Mesenchymal stem cell (in vitro differentiated cells and primary cell): ENCODE results near the gene FBXW8.

Source experiments
- DNase-seq: peaks from one replicate; pipeline ENCODE4 v3.0.0-alpha.2; 2013
- H2AFZ ChIP-seq: one replicate; pipeline ENCODE4 v1.6.1; 2013; ENCODE audit warnings: low read depth, mild to moderate bottlenecking, control low read depth, inconsistent platforms, low read length, moderate library complexity
- H2AK5ac ChIP-seq: 2 replicates; pipeline ENCODE4 v1.6.1; 2013; ENCODE audit warnings: low read length, moderate library complexity, mild to moderate bottlenecking, inconsistent platforms; ENCODE audit not compliant: severe bottlenecking
- H2BK120ac ChIP-seq: one replicate; pipeline ENCODE4 v1.6.1; 2013; ENCODE audit warnings: low read depth, mild to moderate bottlenecking, inconsistent platforms, low read length, moderate library complexity
- H2BK12ac ChIP-seq, 2 experiments: one replicate each; pipeline ENCODE4 v1.6.1; 2013; ENCODE audit warnings: inconsistent platforms in 2 of 2, low read length in 2 of 2, mild to moderate bottlenecking in 2 of 2, moderate library complexity in 2 of 2, control low read depth in 1 of 2
- H2BK15ac ChIP-seq: one replicate; pipeline ENCODE4 v1.6.1; 2013; ENCODE audit warnings: mild to moderate bottlenecking, low read depth, inconsistent platforms; ENCODE audit not compliant: poor library complexity, severe bottlenecking
- H2BK5ac ChIP-seq: 2 replicates; pipeline ENCODE4 v1.6.1; 2013; ENCODE audit warnings: low read depth, mild to moderate bottlenecking, low read length, control low read depth, inconsistent platforms; ENCODE audit not compliant: poor library complexity, severe bottlenecking
- H3K14ac ChIP-seq, 2 experiments: one replicate each; pipeline ENCODE4 v1.6.1; 2013; ENCODE audit warnings: inconsistent platforms in 2 of 2, low read length in 2 of 2, control low read depth in 1 of 2, mild to moderate bottlenecking in 1 of 2, moderate library complexity in 1 of 2
- H3K18ac ChIP-seq, 2 experiments: one replicate each; pipeline ENCODE4 v1.6.1; 2013; ENCODE audit warnings: inconsistent platforms in 2 of 2, low read length in 2 of 2, control low read depth in 1 of 2, low read depth in 1 of 2, mild to moderate bottlenecking in 1 of 2
- H3K23ac ChIP-seq, 2 experiments: one replicate each; pipeline ENCODE4 v1.6.1; 2013; ENCODE audit warnings: inconsistent platforms in 2 of 2, low read length in 2 of 2, mild to moderate bottlenecking in 2 of 2, moderate library complexity in 2 of 2, control low read depth in 1 of 2
- H3K27ac ChIP-seq: 2 replicates; pipeline ENCODE4 v1.5.1; 2013; ENCODE audit warnings: mild to moderate bottlenecking, moderate library complexity, low read length, control low read depth, inconsistent platforms; ENCODE audit not compliant: poor library complexity, severe bottlenecking
- H3K27me3 ChIP-seq, 2 experiments: 2 replicates each; pipeline versions ENCODE4 v1.6.1 to v1.7.0; 2013; ENCODE audit warnings: low read length in 2 of 2, mild to moderate bottlenecking in 2 of 2, moderate library complexity in 2 of 2, control low read depth in 1 of 2, inconsistent platforms in 1 of 2; ENCODE audit not compliant: control insufficient read depth in 1 of 2, insufficient read depth in 1 of 2
- H3K36me3 ChIP-seq, 2 experiments: 2 replicates each; pipeline versions ENCODE4 v1.6.1 to v1.7.0; 2013; ENCODE audit warnings: low read length in 2 of 2, control low read depth in 1 of 2, inconsistent platforms in 1 of 2, low read depth in 1 of 2, mild to moderate bottlenecking in 1 of 2; ENCODE audit not compliant: insufficient read depth in 2 of 2, control insufficient read depth in 1 of 2
- H3K4ac ChIP-seq, 2 experiments: one replicate each; pipeline ENCODE4 v1.6.1; 2013; ENCODE audit warnings: inconsistent platforms in 2 of 2, low read length in 2 of 2, mild to moderate bottlenecking in 2 of 2, moderate library complexity in 2 of 2, control low read depth in 1 of 2, low read depth in 1 of 2
- H3K4me1 ChIP-seq: 2 replicates; pipeline ENCODE4 v1.6.1; 2013; ENCODE audit warnings: low read depth, low read length, control low read depth; ENCODE audit not compliant: control insufficient read depth, insufficient read depth
- H3K4me2 ChIP-seq: 2 replicates; pipeline ENCODE4 v1.6.1; 2013; ENCODE audit warnings: low read length, mild to moderate bottlenecking, inconsistent platforms; ENCODE audit not compliant: poor library complexity, severe bottlenecking
- H3K4me3 ChIP-seq, 2 experiments: 2 replicates each; pipeline versions ENCODE4 v1.5.1 to v1.7.0; 2013; ENCODE audit warnings: low read length in 2 of 2, mild to moderate bottlenecking in 2 of 2, control low read depth in 1 of 2, low read depth in 1 of 2; ENCODE audit not compliant: insufficient read depth in 1 of 2
- H3K79me1 ChIP-seq: replicated peaks from 2 replicates; pipeline ENCODE4 v1.6.1; 2013; ENCODE audit warnings: mild to moderate bottlenecking, control low read depth, low read length, inconsistent platforms; ENCODE audit not compliant: poor library complexity, severe bottlenecking
- H3K9ac ChIP-seq: 2 replicates; pipeline ENCODE4 v1.7.0; 2013; ENCODE audit warnings: mild to moderate bottlenecking, low read length, moderate library complexity
- H3K9me3 ChIP-seq: 2 replicates; pipeline ENCODE4 v1.7.0; 2013; ENCODE audit warnings: mild to moderate bottlenecking, low read length; ENCODE audit not compliant: control insufficient read depth
- H4K8ac ChIP-seq: one replicate; pipeline ENCODE4 v1.6.1; 2013; ENCODE audit warnings: inconsistent platforms, mild to moderate bottlenecking, low read length, moderate library complexity
- H4K91ac ChIP-seq: one replicate; pipeline ENCODE4 v1.6.1; 2013; ENCODE audit warnings: mild to moderate bottlenecking, low read length, inconsistent platforms
- WGBS: methylation state at CpG from one replicate; pipeline ENCODE4 v1.1.7; 2013; ENCODE audit warnings: mixed read lengths; 5-methylcytosine and 5-hydroxymethylcytosine counted together

Gene FBXW8

DNA sequence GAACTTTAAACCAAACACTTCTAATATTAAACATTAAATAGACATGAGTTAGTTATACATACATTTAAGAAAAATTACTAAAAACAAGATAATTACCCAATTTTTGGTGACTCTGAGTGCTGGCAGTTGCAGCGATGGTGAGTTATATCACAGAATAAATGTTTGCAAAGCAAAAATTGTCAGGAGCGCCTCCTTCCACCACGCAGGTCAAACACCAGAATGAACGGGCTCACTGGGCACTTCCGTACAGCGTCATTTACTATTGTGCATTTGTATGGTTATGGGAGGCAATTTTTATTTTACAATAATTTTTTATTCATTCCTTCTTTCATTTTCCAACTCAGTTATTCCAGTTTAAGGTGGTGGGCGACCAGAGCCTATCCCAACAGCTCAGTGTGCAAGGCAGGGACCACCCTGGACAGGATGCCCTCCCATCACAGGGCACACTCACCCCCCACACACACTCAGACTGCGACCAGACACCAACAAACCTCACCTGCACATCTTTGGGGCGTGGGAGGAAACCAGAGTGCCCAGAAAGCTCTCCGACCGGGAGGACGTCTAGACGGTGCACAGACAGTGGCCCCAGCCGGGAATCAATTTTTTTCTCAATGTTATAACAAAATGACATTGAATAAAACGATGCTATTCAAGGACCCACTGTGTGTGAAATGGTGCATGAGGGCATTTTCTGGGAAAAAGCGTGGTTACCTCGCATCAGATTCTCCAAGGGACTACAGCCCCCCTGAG is 121.3 kb downstream of the FBXW8 start:
- Histone ChIP-seq H3K18ac (no peak overlapping the region), H3K9me3 (no peaks in the 10 kb centered on the region), H3K27ac (no peak overlapping the region), H3K23ac (no peak overlapping the region), H2BK15ac (no peak overlapping the region), H2BK120ac (no peak overlapping the region), H2AK5ac (no peak overlapping the region), H2BK5ac (no peak overlapping the region), H2BK12ac (no peak overlapping the region), H3K4ac (no peak overlapping the region), H4K91ac (no peak overlapping the region), H3K79me1 (peaks cover 4% of the 10 kb centered on the region), H2AFZ (no peak overlapping the region), H3K36me3 (peaks cover 41 to 46% of the 10 kb centered on the region in 2 experiments), H4K8ac (no peak overlapping the region), H3K4me3 (no peak overlapping the region), H3K4me1 (peaks cover 3% of the 10 kb centered on the region), H3K14ac (no peak overlapping the region), H3K9ac (no peak overlapping the region), H3K27me3 (peaks cover 10 to 47% of the 10 kb centered on the region in 2 experiments), H3K4me2 (no peak overlapping the region)
- 95% methylated on average over 13 of the region's 17 CpGs for WGBS
- DNase-seq = no peak

DNA sequence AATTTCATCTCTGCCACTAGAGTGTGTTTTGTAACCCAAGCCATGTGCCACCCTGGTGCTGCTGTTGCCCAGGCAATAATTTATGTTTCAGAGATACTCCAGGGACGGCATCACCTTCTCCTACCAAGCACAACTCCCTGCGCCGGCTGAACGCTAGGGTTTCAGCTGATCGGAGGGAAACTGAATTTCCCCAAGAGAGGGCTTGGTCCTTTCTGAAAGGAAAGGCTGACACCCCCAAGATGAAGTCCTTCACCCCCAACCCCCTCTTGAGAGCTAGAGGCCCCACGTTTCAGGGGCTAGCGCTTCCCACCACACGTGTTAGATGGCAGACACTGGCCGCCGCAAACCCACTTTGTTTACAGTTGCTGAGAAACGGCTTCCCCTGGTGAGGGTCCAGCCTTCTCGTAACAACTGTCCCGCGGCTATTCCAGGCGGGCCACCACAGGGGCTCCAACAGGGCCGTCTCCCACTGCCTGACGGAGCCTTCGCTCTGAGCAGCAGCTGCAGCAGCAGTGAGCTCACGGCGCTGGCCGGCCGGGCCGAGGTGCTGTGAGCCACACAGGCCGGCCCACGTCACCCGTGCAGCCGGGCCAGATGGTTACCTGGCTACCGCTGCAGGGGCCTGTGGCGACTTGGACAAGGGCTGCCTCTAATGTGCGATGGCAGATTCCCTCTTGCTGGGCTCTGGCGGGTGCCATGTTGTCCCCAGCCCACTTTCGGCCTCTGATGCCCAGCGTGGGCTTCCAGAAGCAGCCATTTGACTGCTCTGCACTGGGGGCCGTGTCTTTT is 122.0 kb downstream of the FBXW8 start:
- no peak overlapping the region for H3K4me3 ChIP-seq
- H3K27ac ChIP-seq = no peak overlapping the region
- no peak overlapping the region for H2AK5ac ChIP-seq
- no peak overlapping the region for H2AFZ ChIP-seq
- H3K4me1 ChIP-seq = peaks cover 3% of the 10 kb centered on the region
- no peak overlapping the region for H3K9ac ChIP-seq
- H2BK120ac ChIP-seq = no peak overlapping the region
- no peak overlapping the region for H3K4ac ChIP-seq
- peaks cover 33 to 38% of the 10 kb centered on the region in 2 experiments for H3K36me3 ChIP-seq
- peaks cover 10 to 53% of the 10 kb centered on the region in 2 experiments for H3K27me3 ChIP-seq
- peak overlapping the region; percentile 17 for H2BK15ac ChIP-seq
- H4K8ac ChIP-seq = no peak overlapping the region
- H3K9me3 ChIP-seq = no peaks in the 10 kb centered on the region
- no peak overlapping the region for H4K91ac ChIP-seq
- WGBS = 53% methylated on average over 34 of the region's 34 CpGs
- DNase-seq = no peak
- H3K79me1 ChIP-seq = peaks cover 3% of the 10 kb centered on the region
- H3K18ac ChIP-seq = no peak overlapping the region
- no peak overlapping the region for H2BK12ac ChIP-seq
- H3K14ac ChIP-seq = no peak overlapping the region
- no peak overlapping the region for H3K23ac ChIP-seq
- no peak overlapping the region for H3K4me2 ChIP-seq
- no peak overlapping the region for H2BK5ac ChIP-seq

DNA sequence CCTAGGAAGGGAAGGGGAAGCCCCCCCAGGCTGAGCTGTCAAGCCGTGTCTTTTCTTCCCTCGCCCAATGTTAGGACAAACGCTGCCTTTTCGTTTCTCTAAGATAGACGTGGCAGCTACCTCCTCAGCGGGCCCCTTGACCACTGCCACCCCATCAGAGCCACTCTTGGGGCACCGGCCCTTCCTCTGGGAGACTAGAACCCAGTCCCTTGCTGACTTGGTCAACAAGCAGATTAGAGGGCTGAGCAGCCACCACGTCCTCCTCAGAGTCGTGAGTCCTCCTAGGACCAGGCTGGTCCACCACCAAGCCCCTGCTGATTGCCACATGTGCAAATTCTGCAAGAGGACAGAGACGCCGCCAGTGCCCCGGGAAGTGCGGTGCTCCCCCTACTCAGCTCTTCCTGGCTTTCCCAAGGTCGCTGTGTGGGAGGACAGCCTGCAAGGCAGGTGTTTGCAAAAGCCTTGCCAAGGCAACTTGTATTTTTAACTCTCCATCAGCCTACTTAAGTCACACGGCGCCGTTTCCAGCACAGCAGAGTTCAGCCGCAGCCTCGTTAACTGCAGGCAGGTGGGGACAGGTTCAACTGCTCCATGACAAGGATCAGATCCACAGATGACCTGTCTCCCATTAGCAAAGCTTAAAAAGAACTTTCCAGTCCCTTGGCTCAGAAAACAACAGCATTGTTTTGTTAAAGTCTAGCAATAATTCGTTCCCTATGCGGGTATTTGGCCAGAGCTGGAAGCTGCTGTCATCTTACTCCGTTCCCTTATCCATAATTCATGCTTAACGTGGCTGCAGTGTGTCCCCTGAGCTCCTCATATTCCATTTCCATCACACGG is 122.9 kb downstream of the FBXW8 start:
- Histone ChIP-seq H3K4me1 (peaks cover 3% of the 10 kb centered on the region), H3K27ac (no peak overlapping the region)
- WGBS = 86% methylated on average over 24 of the region's 24 CpGs

More for the DNA sequence above, 122.9 kb downstream of the FBXW8 start:
- no peaks in the 10 kb centered on the region for H3K79me1 ChIP-seq
- H3K9me3 ChIP-seq = no peaks in the 10 kb centered on the region
- H3K4me3 ChIP-seq = no peak overlapping the region
- H3K18ac ChIP-seq = no peak overlapping the region
- H3K9ac ChIP-seq = no peak overlapping the region
- DNase-seq = no peak
- H2AFZ ChIP-seq = no peak overlapping the region
- no peak overlapping the region for H4K8ac ChIP-seq
- H4K91ac ChIP-seq = no peak overlapping the region
- H2BK15ac ChIP-seq = no peak overlapping the region
- H2BK5ac ChIP-seq = no peak overlapping the region
- no peak overlapping the region for H2BK12ac ChIP-seq
- H3K4ac ChIP-seq = no peak overlapping the region
- H3K36me3 ChIP-seq = peaks cover 25 to 31% of the 10 kb centered on the region in 2 experiments
- H3K23ac ChIP-seq = no peak overlapping the region
- H2AK5ac ChIP-seq = no peak overlapping the region
- no peak overlapping the region for H3K4me2 ChIP-seq
- H2BK120ac ChIP-seq = no peak overlapping the region
- H3K27me3 ChIP-seq = peaks cover 10 to 59% of the 10 kb centered on the region in 2 experiments
- peak overlapping the region in 1 of 2 experiments; percentile 3 for H3K14ac ChIP-seq
